OCI-LY3 (cell line): ENCODE results near the gene ARHGAP24.

Experiments
- EZH2phosphoT487 ChIP-seq: fragments of 200-600 bp; shearing (Covaris generic); IDR thresholded peaks from 2 replicates; pipeline ENCODE4 v1.6.1; 2018; ENCODE audit warnings: antibody characterized with exemption, mixed run types, low read depth
- TF ChIP-seq, protein P1 (sequence below): fragments of 200-600, 300-600 bp; sonication (generic); IDR thresholded peaks from 2 replicates; pipeline ENCODE4 v1.5.1; 2014; ENCODE audit warnings: antibody characterized with exemption, low read length, low read depth

DNA sequence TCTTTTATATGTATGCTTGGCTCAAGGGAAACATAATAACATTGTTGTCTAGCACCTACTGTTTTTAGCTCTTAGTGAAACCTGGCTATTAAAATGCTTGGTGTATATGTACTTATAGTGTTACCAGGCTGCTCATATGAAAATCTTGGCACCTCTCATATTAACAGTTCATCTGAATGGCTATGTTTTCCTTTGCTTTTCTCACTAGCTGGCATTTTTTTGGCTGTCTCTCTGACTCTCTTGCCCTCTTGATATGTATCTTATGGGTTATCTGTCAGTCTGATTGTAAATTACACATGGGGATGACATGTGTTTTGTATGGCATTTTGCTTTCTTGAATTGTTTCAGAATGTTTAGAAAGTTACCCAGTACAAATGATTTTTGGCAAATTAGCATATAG, 158.0 kb downstream of the ARHGAP24 start:
- TF ChIP-seq, protein P1, sequence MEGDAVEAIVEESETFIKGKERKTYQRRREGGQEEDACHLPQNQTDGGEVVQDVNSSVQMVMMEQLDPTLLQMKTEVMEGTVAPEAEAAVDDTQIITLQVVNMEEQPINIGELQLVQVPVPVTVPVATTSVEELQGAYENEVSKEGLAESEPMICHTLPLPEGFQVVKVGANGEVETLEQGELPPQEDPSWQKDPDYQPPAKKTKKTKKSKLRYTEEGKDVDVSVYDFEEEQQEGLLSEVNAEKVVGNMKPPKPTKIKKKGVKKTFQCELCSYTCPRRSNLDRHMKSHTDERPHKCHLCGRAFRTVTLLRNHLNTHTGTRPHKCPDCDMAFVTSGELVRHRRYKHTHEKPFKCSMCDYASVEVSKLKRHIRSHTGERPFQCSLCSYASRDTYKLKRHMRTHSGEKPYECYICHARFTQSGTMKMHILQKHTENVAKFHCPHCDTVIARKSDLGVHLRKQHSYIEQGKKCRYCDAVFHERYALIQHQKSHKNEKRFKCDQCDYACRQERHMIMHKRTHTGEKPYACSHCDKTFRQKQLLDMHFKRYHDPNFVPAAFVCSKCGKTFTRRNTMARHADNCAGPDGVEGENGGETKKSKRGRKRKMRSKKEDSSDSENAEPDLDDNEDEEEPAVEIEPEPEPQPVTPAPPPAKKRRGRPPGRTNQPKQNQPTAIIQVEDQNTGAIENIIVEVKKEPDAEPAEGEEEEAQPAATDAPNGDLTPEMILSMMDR, result no peak
- no peak for TF ChIP-seq EZH2phosphoT487
